H1 (cell line): ENCODE measurements around the gene GRIK4. TPM values are rescaled to one million over a fixed set of nuclear protein-coding genes. Genes with fewer than 3 reads are reported as not detected.

ENCODE experiments used
- CTCF ChIA-PET: fragments of 300-600 bp; sonication (Branson Sonifier 250); formaldehyde crosslinking; loops from one replicate; lab custom pipeline; 2021; ENCODE audit not compliant: partially characterized antibody; lab: Charles Lee
- POLR2A ChIA-PET: fragments of 300-600 bp; sonication (Branson Sonifier 250); formaldehyde crosslinking; loops from one replicate; lab custom pipeline; 2021; ENCODE audit warnings: inconsistent platforms; ENCODE audit not compliant: partially characterized antibody; lab: Charles Lee
- DNase-seq, 2 experiments: peaks; one replicate each; pipeline versions ENCODE4 v3.0.0 to v3.0.0-alpha.2; 2010 to 2022; ENCODE audit warnings: low spot score in 2 of 2, low read depth in 1 of 2, mixed read lengths in 1 of 2
- FAIRE-seq: peaks from 2 replicates; lab custom pipeline; 2011; peaks lifted over from hg19 to GRCh38; lab: Jason Lieb, UNC
- H2AFZ ChIP-seq: 2 replicates; pipeline ENCODE4 v1.8.1; 2012; ENCODE audit warnings: low read length, inconsistent platforms
- H2AK5ac ChIP-seq: 2 replicates; pipeline ENCODE4 v1.6.1; 2013; ENCODE audit warnings: low read depth, low read length
- H2BK120ac ChIP-seq: replicated peaks from 2 replicates; pipeline ENCODE3; 2013; ENCODE audit warnings: low read depth, low read length, inconsistent platforms
- H2BK12ac ChIP-seq: 2 replicates; pipeline ENCODE4 v1.6.1; 2013; ENCODE audit warnings: low read depth, low read length
- H2BK15ac ChIP-seq: 2 replicates; pipeline ENCODE4 v1.6.1; 2013; ENCODE audit warnings: low read length
- H2BK20ac ChIP-seq: 2 replicates; pipeline ENCODE4 v1.6.1; 2013; ENCODE audit warnings: low read length
- H2BK5ac ChIP-seq: 2 replicates; pipeline ENCODE4 v1.6.1; 2013; ENCODE audit warnings: low read depth, low read length
- H3K14ac ChIP-seq: 2 replicates; pipeline ENCODE4 v1.6.1; 2013; ENCODE audit warnings: inconsistent platforms; ENCODE audit not compliant: insufficient read length
- H3K18ac ChIP-seq: 2 replicates; pipeline ENCODE4 v1.6.1; 2013; ENCODE audit warnings: low read length; ENCODE audit errors: extremely low read depth
- H3K23ac ChIP-seq: 2 replicates; pipeline ENCODE4 v1.6.1; 2013; ENCODE audit warnings: inconsistent platforms; ENCODE audit not compliant: insufficient read length
- H3K23me2 ChIP-seq: 2 replicates; pipeline ENCODE4 v1.6.1; 2013; ENCODE audit warnings: low read depth, low read length
- H3K27ac ChIP-seq: 2 replicates; pipeline ENCODE4 v1.6.1; 2011; ENCODE audit warnings: low read depth, low read length, inconsistent platforms
- H3K27me3 ChIP-seq, 4 experiments: replicated peaks in 1 of 4; 1 replicate in 1 of 4; 2 replicates in 3 of 4; pipeline versions ENCODE4 v1.6.1 to v1.8.1; 2011 to 2013; ENCODE audit warnings: low read length in 3 of 4, mild to moderate bottlenecking in 3 of 4, inconsistent platforms in 2 of 4, mixed read lengths in 2 of 4, moderate library complexity in 1 of 4; ENCODE audit not compliant: control insufficient read depth in 3 of 4, insufficient read depth in 3 of 4; ENCODE audit errors: extremely low read depth in 1 of 4
- H3K36me3 ChIP-seq, 4 experiments: 2 replicates each; pipeline versions ENCODE4 v1.6.1 to v1.8.1; 2011 to 2013; ENCODE audit warnings: mild to moderate bottlenecking in 4 of 4, low read length in 3 of 4, moderate library complexity in 2 of 4, control low read depth in 1 of 4, inconsistent platforms in 1 of 4; ENCODE audit not compliant: insufficient read depth in 4 of 4, control insufficient read depth in 2 of 4
- H3K4ac ChIP-seq: replicated peaks from 2 replicates; pipeline ENCODE3; 2013; ENCODE audit warnings: low read length, low read depth, mixed read lengths, inconsistent platforms; ENCODE audit not compliant: insufficient read length
- H3K4me1 ChIP-seq, 4 experiments: replicated peaks in 1 of 4; 1 replicate in 1 of 4; 2 replicates in 3 of 4; pipeline versions ENCODE4 v1.6.1 to v1.8.1; 2011 to 2013; ENCODE audit warnings: low read length in 3 of 4, inconsistent platforms in 2 of 4, mixed read lengths in 1 of 4; ENCODE audit not compliant: insufficient read depth in 4 of 4, control insufficient read depth in 3 of 4
- H3K4me2 ChIP-seq, 2 experiments: 2 replicates each; pipeline versions ENCODE4 v1.6.1 to v1.8.1; 2011 to 2013; ENCODE audit warnings: low read depth in 2 of 2, low read length in 2 of 2, control low read depth in 1 of 2, inconsistent platforms in 1 of 2, mild to moderate bottlenecking in 1 of 2; ENCODE audit not compliant: insufficient read depth in 1 of 2
- H3K4me3 ChIP-seq, 4 experiments: fragments of 200-600, 300-600 bp in 1 of 4; sonication (generic), shearing (Covaris generic), sonication (Bioruptor Twin) in 1 of 4; 2 replicates each; pipeline versions ENCODE4 v1.5.1 to v1.8.1; 2011 to 2016; ENCODE audit warnings: low read length in 4 of 4, low read depth in 3 of 4, control low read depth in 2 of 4, inconsistent platforms in 2 of 4, mild to moderate bottlenecking in 2 of 4, mixed read lengths in 1 of 4, moderate library complexity in 1 of 4; ENCODE audit not compliant: insufficient read depth in 2 of 4; ENCODE audit errors: extremely low read depth in 1 of 4
- H3K56ac ChIP-seq: replicated peaks from 2 replicates; pipeline ENCODE3; 2013; ENCODE audit warnings: low read depth, mild to moderate bottlenecking, mixed read lengths, low read length, inconsistent platforms; ENCODE audit not compliant: insufficient read length
- H3K79me1 ChIP-seq: 2 replicates; pipeline ENCODE4 v1.6.1; 2013; ENCODE audit warnings: low read depth, low read length, control low read depth
- H3K79me2 ChIP-seq, 2 experiments: 2 replicates each; pipeline versions ENCODE4 v1.6.1 to v1.8.1; 2012 to 2013; ENCODE audit warnings: low read length in 2 of 2, mild to moderate bottlenecking in 2 of 2, inconsistent platforms in 1 of 2; ENCODE audit not compliant: insufficient read depth in 2 of 2, control insufficient read depth in 1 of 2
- H3K9ac ChIP-seq, 4 experiments: replicated peaks in 1 of 4; 1 replicate in 1 of 4; 2 replicates in 3 of 4; pipeline versions ENCODE4 v1.6.1 to v1.8.1; 2011 to 2013; ENCODE audit warnings: low read depth in 3 of 4, low read length in 3 of 4, control low read depth in 2 of 4, mild to moderate bottlenecking in 2 of 4, moderate library complexity in 2 of 4, inconsistent platforms in 1 of 4; ENCODE audit errors: extremely low read depth in 1 of 4
- H3K9me3 ChIP-seq, 2 experiments: 2 replicates each; pipeline versions ENCODE4 v1.6.1 to v1.8.1; 2012 to 2013; ENCODE audit warnings: mild to moderate bottlenecking in 2 of 2, moderate library complexity in 2 of 2, control low read depth in 1 of 2, inconsistent platforms in 1 of 2, low read depth in 1 of 2, low read length in 1 of 2, mixed read lengths in 1 of 2; ENCODE audit not compliant: insufficient read depth in 2 of 2
- H4K20me1 ChIP-seq, 2 experiments: replicated peaks in 1 of 2; 2 replicates each; pipeline versions ENCODE3 to v1.8.1; 2011 to 2013; ENCODE audit warnings: inconsistent platforms in 2 of 2, low read length in 2 of 2, mild to moderate bottlenecking in 1 of 2; ENCODE audit not compliant: insufficient read depth in 2 of 2, control insufficient read depth in 1 of 2
- H4K5ac ChIP-seq: 2 replicates; pipeline ENCODE4 v1.6.1; 2013; ENCODE audit warnings: low read length, low read depth, mixed read lengths, inconsistent platforms; ENCODE audit not compliant: insufficient read length
- H4K8ac ChIP-seq: 2 replicates; pipeline ENCODE4 v1.8.0; 2013; ENCODE audit warnings: mild to moderate bottlenecking, moderate library complexity, low read length, inconsistent platforms; ENCODE audit not compliant: insufficient read depth; ENCODE audit errors: extremely low read depth
- H4K91ac ChIP-seq: replicated peaks from 2 replicates; pipeline ENCODE3; 2013; ENCODE audit warnings: low read length, mixed read lengths, inconsistent platforms; ENCODE audit not compliant: insufficient read length
- E2F6 ChIP-seq: IDR thresholded peaks from 2 replicates; pipeline ENCODE4 v1.6.1; 2012; ENCODE audit warnings: inconsistent platforms
- RNF2 ChIP-seq: fragments of 200-900, 300-1000 bp; sonication (generic); IDR thresholded peaks from 2 replicates; pipeline ENCODE4 v1.7.1; 2016; ENCODE audit warnings: borderline replicate concordance, low read depth, mild to moderate bottlenecking, antibody characterized with exemption, low read length; ENCODE audit not compliant: poor library complexity, severe bottlenecking; ENCODE audit errors: missing control alignments
- SP4 ChIP-seq: IDR thresholded peaks from 2 replicates; pipeline ENCODE4 v1.6.1; 2012; ENCODE audit warnings: low read length, inconsistent platforms
- WGBS, 2 experiments: shearing (Covaris generic) in 1 of 2; methylation state at CpG; one replicate each; pipeline versions ENCODE4 v1.1.6 to v1.1.7; 2013 to 2015; ENCODE audit warnings: low lambda C conversion rate in 2 of 2, mixed read lengths in 2 of 2, inconsistent platforms in 1 of 2, low coverage in 1 of 2, missing lambda C conversion rate in 1 of 2; ENCODE audit not compliant: insufficient replicate concordance in 2 of 2, insufficient coverage in 1 of 2, insufficient read length in 1 of 2; ENCODE audit errors: extremely low coverage in 1 of 2, missing lambda C conversion rate in 1 of 2; 5-methylcytosine and 5-hydroxymethylcytosine counted together
- polyA plus RNA-seq, 7 experiments: library from polyadenylated mRNA; depleted of rRNA in 3 of 7; stranded (reverse) in 5 of 7; unstranded in 2 of 7; fragments of >200 nt in 5 of 7; fragments of 200-250 nt in 2 of 7; gene quantifications; 1 replicate in 5 of 7; 2 replicates in 1 of 7; 4 replicates in 1 of 7; pipeline versions ENCODE4 v1.2.1 to v1.2.3, GENCODE V29; 2011 to 2013; ENCODE audit warnings: missing spikeins in 2 of 7, mixed read lengths in 2 of 7
- total RNA-seq: library from RNA; stranded (reverse); fragmentation: NEBNext Ultra II Directional; extraction: Animal tissue kit (Norgen Biotek cat#: 25700); gene quantifications from 2 replicates; pipeline ENCODE4 v1.2.1, GENCODE V29; 2021

Gene GRIK4
- total and polyA plus RNA-seq, 2 of the 8 experiments (the other 6 are each of a cell fraction or from before 2014, with no cell fraction given) = 1.2 to 2.9 TPM

GRCh38 chr11:120793806-120794479 is 282.4 kb downstream of the GRIK4 start:
- no peak overlapping the region for H2BK20ac ChIP-seq
- no peak overlapping the region for H2AK5ac ChIP-seq
- H3K18ac ChIP-seq = no peak overlapping the region
- FAIRE-seq = no peak
- CTCF ChIA-PET = interaction anchor here (0.9 to 3.0 kb wide), 7 partner anchors 8 to 136 kb away, joined by 3 to 16 read pairs (median 4); no protein-coding TSS in a partner anchor
- H3K14ac ChIP-seq = no peak overlapping the region
- 92 to 100% methylated on average over 1 to 14 of the region's 14 CpGs for WGBS, 2 experiments
- H3K4me2 ChIP-seq = no peak overlapping the region
- no peak overlapping the region for H3K9ac ChIP-seq
- no peak overlapping the region for H2BK5ac ChIP-seq
- H3K27ac ChIP-seq = no peak overlapping the region
- no peak overlapping the region for H4K5ac ChIP-seq
- H3K23ac ChIP-seq = no peak overlapping the region
- H4K91ac ChIP-seq = no peak overlapping the region
- POLR2A ChIA-PET = no interaction called here
- 0 out of 7 replicates have a peak, but pooled peaks cover 0 to 3% (median 0%) of the 10 kb centered on the region in 4 experiments for H3K4me1 ChIP-seq
- no peaks in the 10 kb centered on the region for H3K9me3 ChIP-seq
- H3K79me1 ChIP-seq = no peaks in the 10 kb centered on the region; the same call in 1 of the 2 replicates
- no peak for DNase-seq
- H3K79me2 ChIP-seq = no peaks in the 10 kb centered on the region
- no peak overlapping the region for H3K56ac ChIP-seq
- no peak overlapping the region for H2BK12ac ChIP-seq
- no peak overlapping the region for H2AFZ ChIP-seq
- no peaks in the 10 kb centered on the region for H4K20me1 ChIP-seq
- H3K4me3 ChIP-seq = no peak overlapping the region
- no peak overlapping the region for H4K8ac ChIP-seq
- H3K36me3 ChIP-seq = no peaks in the 10 kb centered on the region
- no peaks in the 10 kb centered on the region; the same call in 1 of the 2 replicates for H3K23me2 ChIP-seq
- H2BK120ac ChIP-seq = no peak overlapping the region
- no peaks in the 10 kb centered on the region; a peak in 1 of 7 replicates for H3K27me3 ChIP-seq
- no peak overlapping the region for H3K4ac ChIP-seq
- no peak overlapping the region for H2BK15ac ChIP-seq
- TF ChIP-seq SP4 = no peak
- TF ChIP-seq E2F6 = no peak
- no peak for TF ChIP-seq RNF2
